GM18517 (cell line): ENCODE measurements around the gene CTNNA2.

Experiments used
- ATAC-seq: cut with Tn5 transposase; IDR thresholded peaks from one replicate; pipeline ENCODE4 v1.9.1; 2021; ENCODE audit warnings: mild to moderate bottlenecking, moderate library complexity; ENCODE audit not compliant: unreplicated experiment

CTNNA2 gene

GRCh38 chr2:80303909-80304837 lies 791.3 kb downstream of the CTNNA2 start, which contains the start of gene LRRTM1:
Gene LRRTM1, minus strand, starts transcription at chr2:80304752. Its CDS starts 933 bp downstream, at chr2:80303819.
- ATAC-seq, result no peak

DNA sequence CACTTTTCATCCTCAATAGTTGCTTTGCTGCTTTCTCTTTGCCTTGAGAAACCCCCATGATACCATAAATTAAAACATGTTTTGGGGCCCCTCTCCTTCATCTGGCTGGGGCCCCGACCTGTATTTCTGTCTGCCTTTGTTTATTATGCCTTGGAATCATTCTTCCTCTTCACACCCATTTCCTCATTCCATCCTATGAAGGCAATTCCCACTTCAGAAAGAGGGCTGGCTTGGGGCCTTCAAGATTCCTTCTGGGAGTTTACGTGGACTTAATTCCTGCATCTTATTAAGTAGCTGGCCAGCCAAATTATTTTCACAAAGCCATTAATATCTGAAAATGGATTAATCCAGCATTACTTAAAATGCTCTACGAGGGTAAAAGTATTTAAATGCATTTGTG lies 798.5 kb downstream of the CTNNA2 start:
- ATAC-seq, result no peak

DNA sequence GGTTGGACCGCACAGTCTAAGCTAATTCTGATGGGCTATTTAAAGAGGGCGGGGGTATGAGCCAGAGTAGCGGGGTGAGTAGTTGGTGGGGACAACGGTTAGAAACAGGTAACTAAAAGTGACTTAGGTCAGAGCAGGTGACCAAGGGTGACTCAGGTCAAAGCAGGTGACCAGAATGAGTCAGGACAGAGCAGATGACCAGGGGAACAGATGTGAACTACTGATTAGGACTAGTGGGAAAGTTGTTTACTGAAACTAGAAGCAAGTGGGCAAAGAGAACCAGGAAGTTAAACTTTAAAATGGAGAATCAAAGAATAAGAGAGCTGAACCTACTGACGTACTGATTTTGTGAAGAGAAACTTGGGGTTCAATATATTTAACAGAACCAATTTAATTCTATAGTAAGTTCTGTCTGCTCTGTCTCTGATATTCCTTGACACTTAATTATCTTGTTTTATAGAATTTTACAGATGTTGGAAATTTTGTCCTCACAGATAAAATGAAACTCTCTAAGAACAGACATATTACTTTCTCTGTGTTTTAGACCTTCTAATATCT lies 799.5 kb downstream of the CTNNA2 start:
- no peak for ATAC-seq

- ATAC-seq, result no peak
Measured at GRCh38 chr2:80322311-80322920, 809.6 kb downstream of the CTNNA2 start.

GRCh38 chr2:80322958-80323357 lies 810.1 kb downstream of the CTNNA2 start:
- ATAC-seq, result no peak

GRCh38 chr2:80323610-80324009 lies 810.8 kb downstream of the CTNNA2 start:
- no peak for ATAC-seq

- no peak for ATAC-seq
Measured at GRCh38 chr2:80324525-80324924, 811.7 kb downstream of the CTNNA2 start.

- no peak for ATAC-seq
Measured at GRCh38 chr2:80326214-80326613, 813.4 kb downstream of the CTNNA2 start.

- no peak for ATAC-seq
Measured at GRCh38 chr2:80326861-80327260, 814.0 kb downstream of the CTNNA2 start.

GRCh38 chr2:80328159-80328571 lies 815.3 kb downstream of the CTNNA2 start:
- no peak for ATAC-seq

- no peak for ATAC-seq
Measured at GRCh38 chr2:80329491-80329890, 816.6 kb downstream of the CTNNA2 start.

- no peak for ATAC-seq
Measured at GRCh38 chr2:80330527-80331450, 817.9 kb downstream of the CTNNA2 start.

DNA sequence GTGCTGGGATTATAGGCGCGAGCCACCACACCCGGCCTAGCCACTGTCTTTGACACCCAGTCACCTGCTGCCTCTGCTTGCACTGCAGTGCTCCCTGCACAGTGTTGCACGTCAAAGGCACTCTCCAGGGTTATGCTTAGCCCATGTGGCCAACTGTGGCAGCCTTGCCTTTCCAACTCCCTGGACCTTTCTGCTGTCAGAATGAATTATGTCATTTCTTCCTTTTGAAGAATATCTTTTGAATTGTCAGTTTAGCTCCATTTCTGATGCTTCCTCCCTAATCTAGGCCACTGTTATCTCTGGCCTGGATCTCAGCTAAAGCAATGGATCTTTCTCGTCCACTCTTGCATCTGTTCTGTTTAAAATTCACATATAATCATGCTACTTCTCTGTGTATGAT lies 821.0 kb downstream of the CTNNA2 start:
- ATAC-seq, result no peak

DNA sequence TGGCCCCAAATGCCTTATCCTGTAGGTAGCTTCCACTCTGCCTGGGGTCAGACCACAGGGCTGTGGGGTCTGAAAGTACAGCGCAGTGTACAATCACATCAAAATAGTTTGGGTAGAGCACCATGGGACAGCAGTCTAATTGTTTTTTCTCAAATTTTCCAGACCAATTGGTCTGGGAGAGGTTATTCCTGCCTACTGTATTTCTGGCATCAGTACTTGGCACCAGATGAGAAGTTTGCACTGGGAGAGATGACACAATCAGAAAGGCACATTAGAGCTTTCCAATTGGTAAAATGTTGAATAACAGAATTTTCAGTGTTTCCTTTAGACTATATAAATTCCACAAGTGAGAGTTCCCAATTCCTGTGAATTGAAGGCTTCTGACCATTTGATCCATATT lies 822.6 kb downstream of the CTNNA2 start:
- ATAC-seq, result no peak

GRCh38 chr2:80338794-80339193 lies 825.9 kb downstream of the CTNNA2 start:
- ATAC-seq, result no peak

- no peak for ATAC-seq
Measured at GRCh38 chr2:80340022-80340421, 827.2 kb downstream of the CTNNA2 start.

DNA sequence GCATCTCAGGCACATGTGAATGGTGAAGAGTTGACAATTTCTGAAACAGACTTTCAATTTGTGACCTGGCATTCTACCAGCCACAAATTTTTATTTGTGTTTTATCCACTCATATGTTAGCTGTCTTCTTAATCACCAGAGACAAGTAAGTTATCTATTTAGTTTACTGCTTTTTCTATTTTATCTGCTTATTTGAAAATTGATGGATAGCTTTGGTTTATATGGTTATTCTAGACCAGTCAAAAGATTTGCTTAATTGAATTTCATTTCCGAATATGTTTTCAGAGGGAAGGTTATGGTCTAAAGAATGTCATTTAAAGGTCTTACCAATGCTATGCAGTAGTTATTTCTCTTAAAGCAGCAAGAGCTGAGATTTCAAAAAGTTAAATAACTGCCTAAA lies 835.2 kb downstream of the CTNNA2 start:
- no peak for ATAC-seq

DNA sequence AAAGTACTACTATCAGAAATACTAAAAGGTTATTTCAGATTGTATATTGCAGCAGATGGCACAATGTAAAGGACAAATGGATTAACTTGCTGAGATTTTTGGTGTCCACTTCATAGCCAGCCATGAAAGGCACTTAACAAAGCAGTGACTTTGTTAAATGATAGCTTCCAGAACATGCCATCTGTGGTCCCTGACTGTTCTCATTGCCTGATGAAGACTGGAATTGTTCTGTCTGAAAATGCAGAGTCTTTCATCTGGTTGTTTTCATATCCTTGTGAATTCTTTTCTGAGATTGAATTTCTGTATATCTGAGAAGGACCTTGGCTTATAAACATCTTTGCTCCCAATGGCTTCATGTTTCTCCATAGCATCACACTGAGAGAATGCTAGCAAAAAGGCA lies 836.1 kb downstream of the CTNNA2 start:
- ATAC-seq, result no peak

- no peak for ATAC-seq
Measured at GRCh38 chr2:80351231-80351630, 838.4 kb downstream of the CTNNA2 start.

GRCh38 chr2:80354858-80355257 lies 842.0 kb downstream of the CTNNA2 start:
- no peak for ATAC-seq

DNA sequence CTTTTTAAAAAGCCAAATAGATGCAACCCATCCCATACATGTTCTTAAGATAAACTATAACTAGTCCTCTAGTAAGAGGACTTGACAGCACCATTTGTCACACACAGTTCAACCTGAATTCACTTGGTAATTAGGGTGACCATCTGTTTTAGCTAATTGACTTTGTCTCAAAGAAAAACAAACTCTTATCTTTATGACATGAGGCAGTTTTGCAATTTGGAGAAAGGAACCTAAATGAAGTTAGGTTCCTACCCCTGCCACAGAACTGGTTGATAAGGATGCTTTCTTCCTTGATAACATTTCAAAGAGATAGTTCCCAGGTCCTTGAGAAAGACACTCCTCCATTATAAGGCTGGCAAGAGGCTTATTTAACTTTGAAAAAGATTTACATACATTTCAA lies 849.1 kb downstream of the CTNNA2 start:
- no peak for ATAC-seq
